G401 (cell line): ENCODE data around the gene KDM6A. TPM values are rescaled to one million over a fixed set of nuclear protein-coding genes. Genes with fewer than 3 reads are reported as not detected.
"Not testable (repeated sequence)": the region's sequence is repeated elsewhere in the genome, so short reads cannot be mapped to it uniquely, and the experiment has no call there.

Experiments used
- DNase-seq: peaks from one replicate; pipeline ENCODE4 v3.0.0-alpha.2; 2015; ENCODE audit warnings: low spot score
- in situ Hi-C: cut with HindIII; loops from 2 replicates; pipeline ENCODE4 v1.10.0; 2016; ENCODE audit warnings: low sequenced_read_pairs, mixed read lengths
- total RNA-seq: library from RNA; depleted of rRNA; stranded (reverse); fragments of >200 nt; shearing (Covaris generic); gene quantifications from 2 replicates; pipeline ENCODE4 v1.2.3, GENCODE V29; 2014; rRNA removed

KDM6A gene
- total RNA-seq, 1 experiment from 2014 or later, result 17.3 TPM

- in situ Hi-C loops, result no loop called here
- peak; percentile 57 for DNase-seq
Observed at GRCh38 chrX:45134315-45134731, 261.3 kb downstream of the KDM6A start.

GRCh38 chrX:45134775-45135174, 261.8 kb downstream of the KDM6A start:
- in situ Hi-C loops, result no loop called here
- no peak for DNase-seq

- in situ Hi-C loops, DNase-seq: not testable (repeated sequence)
Observed at GRCh38 chrX:45135391-45136075, 262.5 kb downstream of the KDM6A start.

GRCh38 chrX:45137531-45137930, 264.5 kb downstream of the KDM6A start:
- in situ Hi-C loops, result no loop called here
- no peak for DNase-seq

- DNase-seq, result no peak
- in situ Hi-C loops, result no loop called here
Observed at GRCh38 chrX:45138525-45138924, 265.5 kb downstream of the KDM6A start.

GRCh38 chrX:45140812-45141211, 267.8 kb downstream of the KDM6A start:
- DNase-seq, result no peak
- in situ Hi-C loops, result no loop called here

- DNase-seq, result peak; percentile 10
- in situ Hi-C loops, result no loop called here
Observed at GRCh38 chrX:45142185-45142584, 269.2 kb downstream of the KDM6A start.

GRCh38 chrX:45143455-45143854, 270.5 kb downstream of the KDM6A start:
- in situ Hi-C loops, result no loop called here
- no peak for DNase-seq

- in situ Hi-C loops, result no loop called here
- DNase-seq, result no peak
Observed at GRCh38 chrX:45145492-45146215, 272.7 kb downstream of the KDM6A start.

GRCh38 chrX:45150821-45151220, 277.8 kb downstream of the KDM6A start:
- in situ Hi-C loops, result no loop called here
- DNase-seq, result no peak

GRCh38 chrX:45154033-45154360, 281.0 kb downstream of the KDM6A start:
- peak; percentile 71 for DNase-seq
- in situ Hi-C loops, result no loop called here

- DNase-seq, result no peak
- in situ Hi-C loops, result no loop called here
Observed at GRCh38 chrX:45154462-45154861, 281.5 kb downstream of the KDM6A start.

GRCh38 chrX:45157647-45158046, 284.7 kb downstream of the KDM6A start:
- in situ Hi-C loops, result no loop called here
- no peak for DNase-seq

Other genes starting within 250 kb of the KDM6A start
- gene DUSP21, start 29.2 kb upstream of the KDM6A start, total RNA-seq, result not detected in 2 replicates